DMS53 treated with DMSO at 0.1 percent for 48 hours (cell line): ENCODE results near the gene MYBPC1.
"Not testable (repeated sequence)": the region's sequence is repeated elsewhere in the genome, so short reads cannot be mapped to it uniquely, and the experiment has no call there.

Experiments used
- DNase-seq: peaks from one replicate; lab custom pipeline; 2025; ENCODE audit not compliant: unreplicated experiment; lab: John Stamatoyannopoulos, UW

The MYBPC1 gene

GRCh38 chr12:101722392-101722791 lies 127.6 kb downstream of the MYBPC1 start:
- no peak for DNase-seq

- DNase-seq, result no peak
These were observed 132.3 kb downstream of the MYBPC1 start for GRCh38 chr12:101727098-101727497.

DNA sequence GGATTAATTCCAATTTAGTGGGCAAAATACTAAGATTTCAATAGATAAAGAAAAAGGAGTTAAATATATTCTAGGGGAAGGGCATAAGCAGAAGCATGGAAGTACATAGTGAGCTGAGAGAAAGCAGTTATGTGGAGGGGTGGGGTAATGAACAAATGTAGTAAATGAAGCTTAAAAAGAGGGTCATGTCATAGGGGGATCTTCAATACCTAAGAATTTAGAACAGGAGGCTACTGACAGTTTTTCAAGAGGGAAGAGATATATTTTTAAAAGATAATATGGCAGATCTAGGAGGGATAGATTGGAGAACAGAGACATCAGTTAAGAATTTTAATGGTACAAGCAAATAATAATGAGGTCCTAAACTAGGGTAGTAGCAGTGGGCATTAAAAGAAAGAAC lies 135.1 kb downstream of the MYBPC1 start:
- no peak for DNase-seq

DNA sequence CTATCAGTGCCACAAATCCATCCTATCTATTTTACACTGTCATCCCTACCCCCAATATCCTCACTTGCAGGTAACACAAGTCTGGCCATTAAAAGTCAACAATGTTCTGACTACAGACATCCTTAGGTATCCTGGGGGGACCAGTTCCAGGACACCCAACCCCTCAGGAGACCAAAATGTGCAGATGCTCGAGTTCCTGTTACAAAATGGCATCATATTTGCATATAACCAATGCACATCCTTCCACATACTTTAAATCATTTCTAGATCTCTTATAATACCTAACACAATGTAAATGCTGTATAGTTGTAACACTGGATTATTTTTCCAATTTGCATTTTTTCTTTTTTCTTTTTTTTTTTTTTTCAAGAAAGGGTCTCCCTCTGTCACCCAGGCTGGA lies 137.5 kb downstream of the MYBPC1 start:
- no peak for DNase-seq

- DNase-seq, result no peak
These were observed 138.4 kb downstream of the MYBPC1 start for GRCh38 chr12:101733166-101733565.

- DNase-seq, result not testable (repeated sequence)
These were observed 139.7 kb downstream of the MYBPC1 start for GRCh38 chr12:101734482-101734881.
